RPMI8226 (cell line): ENCODE measurements around the gene CELF2.

Source experiments
- DNase-seq: peaks from one replicate; pipeline ENCODE4 v3.0.0-alpha.2; 2015

Gene CELF2

GRCh38 chr10:11255796-11256444, 238.2 kb downstream of the CELF2 start:
- DNase-seq = peak; percentile 17

GRCh38 chr10:11256896-11257295, 239.2 kb downstream of the CELF2 start:
- no peak for DNase-seq

- no peak for DNase-seq
These were observed 239.9 kb downstream of the CELF2 start for GRCh38 chr10:11257440-11258090.

GRCh38 chr10:11260170-11260569, 242.5 kb downstream of the CELF2 start:
- no peak for DNase-seq

- DNase-seq = no peak
These were observed 243.5 kb downstream of the CELF2 start for GRCh38 chr10:11261143-11261542.

GRCh38 chr10:11261687-11262493, 244.2 kb downstream of the CELF2 start:
- DNase-seq = peak; percentile 14

- DNase-seq = no peak
These were observed 245.0 kb downstream of the CELF2 start for GRCh38 chr10:11262494-11263345.

GRCh38 chr10:11263767-11264166, 246.1 kb downstream of the CELF2 start:
- DNase-seq = no peak

- DNase-seq = no peak
These were observed 246.8 kb downstream of the CELF2 start for GRCh38 chr10:11264296-11265048.

- DNase-seq = no peak
These were observed 247.8 kb downstream of the CELF2 start for GRCh38 chr10:11265484-11265883.

GRCh38 chr10:11266426-11266825, 248.8 kb downstream of the CELF2 start:
- DNase-seq = no peak

GRCh38 chr10:11270135-11270857, 252.6 kb downstream of the CELF2 start:
- DNase-seq = peak; percentile 80

- no peak for DNase-seq
These were observed 253.1 kb downstream of the CELF2 start for GRCh38 chr10:11270858-11271179.

- DNase-seq = no peak
These were observed 255.3 kb downstream of the CELF2 start for GRCh38 chr10:11272915-11273389.

GRCh38 chr10:11274452-11274851, 256.8 kb downstream of the CELF2 start:
- no peak for DNase-seq

GRCh38 chr10:11275651-11276050, 258.0 kb downstream of the CELF2 start:
- DNase-seq = no peak

- DNase-seq = no peak
These were observed 258.8 kb downstream of the CELF2 start for GRCh38 chr10:11276449-11276990.

GRCh38 chr10:11279314-11279713, 261.6 kb downstream of the CELF2 start:
- DNase-seq = no peak

GRCh38 chr10:11280187-11280932, 262.7 kb downstream of the CELF2 start:
- no peak for DNase-seq

GRCh38 chr10:11282156-11282555, 264.5 kb downstream of the CELF2 start:
- DNase-seq = no peak
